OCI-LY7 (cell line): ENCODE measurements around the gene BORCS8. TPM values are rescaled to one million over a fixed set of nuclear protein-coding genes. Genes with fewer than 3 reads are reported as not detected.

Experiments
- BruUV-seq: library from RNA; stranded (reverse); fragments of 400-500 nt; replicated peaks from 2 replicates; lab custom pipeline; 2021; lab: Mats Ljungman, UMichigan
- CTCF ChIA-PET: fragments of 300-600 bp; sonication (Branson Sonifier 250); formaldehyde crosslinking; loops from one replicate; lab custom pipeline; 2022; ENCODE audit warnings: antibody characterized with exemption; ENCODE audit not compliant: unreplicated experiment; lab: Charles Lee
- POLR2A ChIA-PET: fragments of 300-600 bp; sonication (Branson Sonifier 250); formaldehyde crosslinking; loops from one replicate; lab custom pipeline; 2022; ENCODE audit warnings: antibody characterized with exemption; lab: Charles Lee
- DNase-seq: peaks from one replicate; pipeline ENCODE4 v3.0.0-alpha.2; 2015; ENCODE audit warnings: low spot score
- H2AFZ ChIP-seq: fragments of 200-600 bp; sonication (generic), shearing (Covaris generic); 2 replicates; pipeline ENCODE4 v1.6.1; 2014; ENCODE audit warnings: mild to moderate bottlenecking, antibody characterized with exemption, low read length, moderate library complexity
- H3K27ac ChIP-seq: fragments of 200-600 bp; sonication (generic); 2 replicates; pipeline ENCODE4 v1.5.1; 2014; ENCODE audit warnings: mixed run types, low read depth, mild to moderate bottlenecking, moderate library complexity, low read length, inconsistent platforms; ENCODE audit not compliant: poor library complexity, severe bottlenecking
- H3K36me3 ChIP-seq: fragments of 200-600 bp; sonication (generic); 2 replicates; pipeline ENCODE4 v1.6.1; 2014; ENCODE audit warnings: mild to moderate bottlenecking, antibody characterized with exemption, low read length, moderate library complexity, mixed read lengths; ENCODE audit not compliant: insufficient read depth
- H3K4me1 ChIP-seq: fragments of 200-600 bp; sonication (generic); 2 replicates; pipeline ENCODE4 v1.5.1; 2014; ENCODE audit warnings: mild to moderate bottlenecking, low read length; ENCODE audit not compliant: insufficient read depth, poor library complexity, severe bottlenecking
- H3K4me2 ChIP-seq: fragments of 200-600 bp; sonication (generic); 2 replicates; pipeline ENCODE4 v1.6.1; 2014; ENCODE audit warnings: mild to moderate bottlenecking, low read length
- H3K4me3 ChIP-seq: fragments of 200-600 bp; sonication (generic); 2 replicates; pipeline ENCODE4 v1.5.1; 2014; ENCODE audit warnings: mild to moderate bottlenecking, low read depth, low read length; ENCODE audit not compliant: poor library complexity, severe bottlenecking
- H3K79me2 ChIP-seq: fragments of 200-600 bp; sonication (generic); 2 replicates; pipeline ENCODE4 v1.6.1; 2016; ENCODE audit warnings: low read depth, mild to moderate bottlenecking, low read length, moderate library complexity, mixed read lengths; ENCODE audit not compliant: insufficient read depth
- H3K9me2 ChIP-seq: fragments of 200-600 bp; sonication (generic); 2 replicates; pipeline ENCODE4 v1.6.1; 2016; ENCODE audit warnings: mild to moderate bottlenecking, low read length, mixed read lengths; ENCODE audit not compliant: insufficient read depth
- H3K9me3 ChIP-seq: fragments of 200-600 bp; sonication (generic); 2 replicates; pipeline ENCODE4 v1.6.1; 2014; ENCODE audit warnings: mild to moderate bottlenecking, mixed run types, low read length, mixed read lengths
- H4K20me1 ChIP-seq: fragments of 200-600 bp; sonication (generic); 2 replicates; pipeline ENCODE4 v1.6.1; 2014; ENCODE audit warnings: mild to moderate bottlenecking, antibody characterized with exemption, low read length, moderate library complexity, mixed read lengths; ENCODE audit not compliant: insufficient read depth
- EZH2phosphoT487 ChIP-seq: fragments of 200-600 bp; sonication (generic); IDR thresholded peaks from 2 replicates; pipeline ENCODE4 v1.6.1; 2018; ENCODE audit warnings: low read depth, borderline replicate concordance, mild to moderate bottlenecking, mixed run types, antibody characterized with exemption, low read length, moderate library complexity, mixed read lengths
- intact Hi-C: fragments of 100-400 bp; cut with micrococcal nuclease; formaldehyde crosslinking; loops from one replicate; pipeline ENCODE4 v1.10.0; 2022; ENCODE audit not compliant: unreplicated experiment
- total RNA-seq, 2 experiments: library from RNA; depleted of rRNA in 1 of 2; stranded (reverse); fragments of >200 nt in 1 of 2; shearing (Covaris generic) in 1 of 2; gene quantifications; 2 replicates each; pipeline ENCODE4 v1.2.3, GENCODE V29; 2014 to 2022
- TF ChIP-seq, protein P1 (sequence below): fragments of 200-600 bp; sonication (generic); conservative IDR thresholded peaks from 2 replicates; pipeline ENCODE4 v1.5.1; 2014; ENCODE audit warnings: mild to moderate bottlenecking, antibody characterized with exemption, low read length, moderate library complexity, mixed read lengths

Gene BORCS8
- total RNA-seq, 2 experiments from 2014 or later = 39.8 to 40.2 TPM

DNA sequence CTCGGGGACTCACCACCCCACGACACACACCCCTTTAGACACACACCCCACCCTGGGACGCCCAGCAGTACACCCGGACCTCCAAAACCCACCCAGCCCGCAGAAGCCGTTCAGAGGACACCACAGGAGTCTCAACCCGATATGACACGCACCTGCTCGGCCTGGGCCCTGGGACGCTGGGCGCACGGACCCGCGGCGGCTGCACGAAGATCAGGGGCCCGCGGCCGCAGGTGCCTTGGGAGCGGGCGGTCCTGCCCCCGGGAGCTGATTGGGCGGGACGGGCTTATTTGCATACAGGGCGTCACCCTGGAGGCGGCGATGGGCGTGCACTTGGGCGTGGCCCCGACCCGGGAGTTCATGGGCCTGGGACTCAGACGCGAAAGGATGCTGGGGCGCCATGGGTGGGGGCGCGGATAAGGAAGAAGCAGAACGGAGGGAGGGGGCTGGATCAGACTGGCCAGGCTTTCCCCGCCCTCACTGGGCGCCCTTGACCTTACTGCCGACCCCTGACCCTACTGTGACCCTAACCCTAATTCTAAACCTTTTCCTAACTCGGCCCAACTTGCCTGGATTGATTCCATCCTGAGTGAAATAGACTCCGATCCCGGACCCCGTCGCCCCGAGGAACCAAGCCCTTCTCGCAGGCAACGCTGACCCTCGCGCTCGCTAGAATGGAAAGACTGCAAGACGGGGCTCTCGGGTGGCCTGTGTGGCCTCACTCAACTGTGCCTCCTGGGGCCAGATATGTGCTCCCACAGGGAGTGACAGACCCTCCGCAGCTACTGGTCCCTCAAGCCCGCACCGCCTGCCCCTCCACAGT lies 21.7 kb downstream of the BORCS8 start, which contains the start of gene MEF2B:
Gene MEF2B, minus strand, starts transcription at position 211 of the 820 bp plus-strand sequence. CDS start 19,528 bp downstream, outside the sequence.
- intact Hi-C loops = loop anchor here (1.0 kb wide), 1 partner anchor 10 kb away; no protein-coding TSS in a partner anchor
- TSS peak; percentile 79 for BruUV-seq
- Histone ChIP-seq H3K27ac (peak within 1 kb of the TSS; percentile 98), H2AFZ (no peak within 1 kb of the TSS), H3K9me3 (no peaks in the 10 kb centered on the region), H3K9me2 (no peaks in the 10 kb centered on the region), H3K4me3 (peak within 1 kb of the TSS; percentile 93), H4K20me1 (peaks cover 12% of the 10 kb centered on the region; the same call in 1 of the 2 replicates), H3K79me2 (peaks cover 48% of the 10 kb centered on the region), H3K36me3 (peaks cover 44% of the 10 kb centered on the region), H3K4me2 (peak within 1 kb of the TSS; percentile 100), H3K4me1 (peaks cover 71% of the 10 kb centered on the region)
- TF ChIP-seq, protein P1, sequence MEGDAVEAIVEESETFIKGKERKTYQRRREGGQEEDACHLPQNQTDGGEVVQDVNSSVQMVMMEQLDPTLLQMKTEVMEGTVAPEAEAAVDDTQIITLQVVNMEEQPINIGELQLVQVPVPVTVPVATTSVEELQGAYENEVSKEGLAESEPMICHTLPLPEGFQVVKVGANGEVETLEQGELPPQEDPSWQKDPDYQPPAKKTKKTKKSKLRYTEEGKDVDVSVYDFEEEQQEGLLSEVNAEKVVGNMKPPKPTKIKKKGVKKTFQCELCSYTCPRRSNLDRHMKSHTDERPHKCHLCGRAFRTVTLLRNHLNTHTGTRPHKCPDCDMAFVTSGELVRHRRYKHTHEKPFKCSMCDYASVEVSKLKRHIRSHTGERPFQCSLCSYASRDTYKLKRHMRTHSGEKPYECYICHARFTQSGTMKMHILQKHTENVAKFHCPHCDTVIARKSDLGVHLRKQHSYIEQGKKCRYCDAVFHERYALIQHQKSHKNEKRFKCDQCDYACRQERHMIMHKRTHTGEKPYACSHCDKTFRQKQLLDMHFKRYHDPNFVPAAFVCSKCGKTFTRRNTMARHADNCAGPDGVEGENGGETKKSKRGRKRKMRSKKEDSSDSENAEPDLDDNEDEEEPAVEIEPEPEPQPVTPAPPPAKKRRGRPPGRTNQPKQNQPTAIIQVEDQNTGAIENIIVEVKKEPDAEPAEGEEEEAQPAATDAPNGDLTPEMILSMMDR = no peak
- TF ChIP-seq EZH2phosphoT487 = no peak
- POLR2A ChIA-PET = interaction anchor here (0.6 to 7.6 kb wide), 7 partner anchors 12 to 108 kb away, joined by 3 to 201 read pairs (median 3); partner anchors contain the start of genes BORCS8 and RFXANK
- peak; percentile 96 for DNase-seq
- CTCF ChIA-PET = interaction anchor here (0.5 to 2.1 kb wide), 3 partner anchors 12 to 317 kb away, joined by 7 to 10 read pairs (median 8); no protein-coding TSS in a partner anchor

DNA sequence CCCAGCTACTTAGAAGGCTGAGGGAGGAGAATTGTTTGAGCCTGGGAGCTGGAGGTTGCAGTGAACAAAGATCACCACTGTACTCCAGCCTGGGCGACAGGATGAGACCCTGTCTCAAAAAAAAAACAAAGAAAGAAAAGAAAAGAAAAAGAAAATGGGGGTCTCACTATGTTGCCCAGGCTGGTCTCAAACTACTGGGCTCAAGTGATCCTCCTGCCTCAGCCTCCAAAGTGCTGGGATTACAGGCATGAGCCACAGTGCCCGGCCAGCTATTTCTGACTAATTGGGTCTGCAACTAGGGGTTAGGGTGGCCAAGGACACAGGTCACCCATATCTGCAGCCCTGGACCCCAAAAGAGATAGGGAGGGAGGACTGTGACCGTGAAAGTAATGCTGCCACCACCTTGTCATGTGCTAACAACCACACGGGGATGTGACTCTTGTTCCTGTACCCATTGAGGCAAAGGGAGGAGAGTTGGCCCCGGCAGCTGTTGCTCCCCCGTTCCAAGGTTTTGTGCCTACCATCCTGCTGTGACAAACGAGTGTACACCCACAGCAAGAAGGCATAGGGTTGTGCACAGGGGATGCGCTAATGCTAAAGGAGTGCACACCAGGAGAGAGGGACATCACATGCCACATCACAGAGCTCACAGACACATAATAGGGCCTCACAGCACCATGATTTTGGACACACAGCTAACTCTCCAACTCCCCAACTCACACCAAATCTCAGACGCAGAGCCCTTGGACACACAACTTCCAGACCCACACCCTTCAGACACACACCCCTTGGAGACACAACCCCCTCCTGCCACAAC lies 22.5 kb downstream of the BORCS8 start:
- BruUV-seq = TSS peak; percentile 87
- H3K4me2 ChIP-seq = peak overlapping the region; percentile 100
- peaks cover 57% of the 10 kb centered on the region for H3K79me2 ChIP-seq
- ChIA-PET CTCF (interaction anchor here (0.5 to 2.1 kb wide), 3 partner anchors 11 to 318 kb away, joined by 7 to 10 read pairs (median 8); no protein-coding TSS in a partner anchor), POLR2A (interaction anchor here (0.6 to 7.6 kb wide), 9 partner anchors 12 to 107 kb away, joined by 3 to 201 read pairs (median 3); partner anchors contain the start of genes BORCS8 and RFXANK)
- no peak for TF ChIP-seq EZH2phosphoT487
- TF ChIP-seq, protein P1 = no peak
- H3K9me3 ChIP-seq = no peaks in the 10 kb centered on the region
- peak; percentile 58 for DNase-seq
- H3K36me3 ChIP-seq = peaks cover 51% of the 10 kb centered on the region
- H3K4me3 ChIP-seq = peak overlapping the region; percentile 93
- H4K20me1 ChIP-seq = peaks cover 12% of the 10 kb centered on the region; the same call in 1 of the 2 replicates
- intact Hi-C loops = loop anchor here (1.0 to 10.0 kb wide), 4 partner anchors 9 to 645 kb away; partner anchors contain the start of genes ATP13A1, ELL and ZNF101
- no peaks in the 10 kb centered on the region for H3K9me2 ChIP-seq
- H3K4me1 ChIP-seq = peaks cover 71% of the 10 kb centered on the region
- H3K27ac ChIP-seq = peak overlapping the region; percentile 98
- H2AFZ ChIP-seq = no peak overlapping the region
